Ammon's horn (tissue), 1 donor: Measurements from ENCODE around the gene HDAC8.
"Not testable (repeated sequence)": the region's sequence is repeated elsewhere in the genome, so short reads cannot be mapped to it uniquely, and the experiment has no call there.

ENCODE experiments used
- DNase-seq: peaks from one replicate; pipeline ENCODE4 v3.0.0-alpha.2; 2016; ENCODE audit warnings: low spot score

The HDAC8 gene

DNA sequence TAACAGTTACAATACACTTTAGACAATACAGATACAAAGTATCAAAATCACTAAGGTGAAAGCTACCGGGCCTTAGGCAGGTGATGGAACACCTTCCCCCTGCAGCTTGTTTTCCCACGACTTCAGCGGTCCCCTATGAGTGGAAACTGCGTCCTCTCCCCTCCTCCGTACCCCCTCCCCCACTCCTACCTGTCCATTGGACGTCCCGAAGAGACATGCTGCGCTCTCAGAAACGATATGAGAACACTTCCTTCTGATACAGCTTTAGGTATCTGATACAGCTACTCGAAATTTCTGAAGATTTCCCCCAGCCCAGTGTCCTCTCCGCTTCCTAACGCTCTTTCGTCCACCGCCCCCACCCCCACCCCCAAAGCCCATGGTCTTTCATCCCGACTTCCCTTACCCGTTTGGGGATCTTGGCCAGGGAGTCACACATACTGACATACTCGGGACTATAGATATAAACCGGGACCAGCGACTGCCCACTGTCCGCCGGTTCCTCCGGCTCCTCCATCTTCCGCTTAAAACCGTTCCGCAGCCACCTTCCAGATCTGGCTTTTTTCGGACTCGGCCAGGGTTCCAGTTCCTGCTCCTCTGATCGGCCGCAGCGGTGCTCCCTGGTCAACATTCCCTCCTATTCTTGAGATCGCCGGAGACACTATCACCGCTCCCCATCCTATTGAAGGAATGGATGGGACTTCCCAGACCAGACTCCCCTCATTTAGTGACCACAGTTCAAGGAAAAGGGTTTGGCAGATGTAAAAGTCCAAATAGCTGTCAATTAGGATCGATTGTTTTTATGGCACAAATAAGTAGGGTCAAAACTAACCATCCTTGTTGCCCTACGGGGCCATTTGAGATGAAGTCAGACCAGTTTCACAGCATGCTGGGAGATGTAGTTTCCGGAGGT, at the start of gene HDAC8:
HDAC8 (minus strand) TSS at position 596 of the 910 bp plus-strand sequence; CDS start at position 514, 82 bp downstream.
- DNase-seq = peak; percentile 82

DNA sequence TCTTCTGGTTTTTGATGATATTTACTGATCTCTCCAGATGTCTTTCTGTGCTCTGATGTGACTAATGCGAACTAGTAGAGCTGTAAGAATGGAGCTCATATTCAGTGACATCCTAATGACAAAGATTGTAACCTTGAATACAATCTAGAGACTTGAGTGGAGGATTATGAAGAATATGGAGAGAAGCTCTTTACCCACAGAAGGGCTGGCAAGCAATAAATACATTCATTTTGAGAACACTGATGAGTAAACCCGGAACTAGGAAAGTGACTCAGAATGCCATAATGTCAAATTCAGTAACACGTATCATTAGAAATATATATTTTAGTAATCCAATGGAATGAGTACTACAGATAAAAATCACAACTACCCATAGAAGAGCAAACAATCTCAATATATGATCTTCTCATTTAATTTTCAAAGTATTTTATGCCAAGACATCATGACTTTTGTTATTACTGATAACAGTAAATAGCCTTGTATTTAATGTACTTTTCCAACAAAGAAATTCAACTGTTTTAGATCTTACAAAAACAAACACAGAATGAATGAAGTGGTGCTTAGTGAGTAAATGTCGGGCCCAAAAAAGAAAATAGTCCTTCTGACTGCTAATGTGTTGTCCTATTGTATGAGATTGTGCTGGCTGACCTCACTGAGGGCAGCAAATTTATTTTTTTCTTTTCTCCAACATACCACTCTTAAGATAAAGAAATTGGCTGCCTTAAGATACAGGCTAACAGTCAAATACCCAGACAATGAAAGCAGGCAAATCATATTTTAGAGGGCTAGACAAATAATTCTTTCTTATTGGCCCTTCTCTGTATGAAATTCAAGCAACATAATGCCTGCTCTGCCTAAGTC, 49.2 kb upstream of the HDAC8 start:
- DNase-seq = no peak

DNA sequence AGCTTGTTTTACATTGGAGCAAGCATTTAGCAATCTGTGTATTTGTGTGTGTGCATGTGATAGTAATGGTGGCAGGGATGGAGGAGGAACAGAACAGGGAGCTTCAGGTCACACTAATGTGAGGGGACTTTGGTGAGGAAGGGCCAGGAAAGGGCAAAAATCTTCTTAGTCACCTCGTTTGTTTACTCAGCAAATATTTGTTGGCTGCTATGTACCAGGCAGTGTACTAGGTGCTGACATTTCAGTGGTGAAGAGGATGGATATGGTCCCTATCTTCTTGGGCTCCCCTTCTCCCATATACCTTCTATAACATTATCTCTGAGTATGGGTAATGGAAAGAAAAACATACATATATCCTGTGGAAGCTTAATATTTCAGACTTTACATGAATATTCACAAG, 48.5 kb upstream of the HDAC8 start:
- no peak for DNase-seq

GRCh38 chrX:72620550-72621145, 48.0 kb upstream of the HDAC8 start:
- DNase-seq = no peak

- no peak for DNase-seq
Observed at GRCh38 chrX:72609313-72609712, 36.7 kb upstream of the HDAC8 start.

DNA sequence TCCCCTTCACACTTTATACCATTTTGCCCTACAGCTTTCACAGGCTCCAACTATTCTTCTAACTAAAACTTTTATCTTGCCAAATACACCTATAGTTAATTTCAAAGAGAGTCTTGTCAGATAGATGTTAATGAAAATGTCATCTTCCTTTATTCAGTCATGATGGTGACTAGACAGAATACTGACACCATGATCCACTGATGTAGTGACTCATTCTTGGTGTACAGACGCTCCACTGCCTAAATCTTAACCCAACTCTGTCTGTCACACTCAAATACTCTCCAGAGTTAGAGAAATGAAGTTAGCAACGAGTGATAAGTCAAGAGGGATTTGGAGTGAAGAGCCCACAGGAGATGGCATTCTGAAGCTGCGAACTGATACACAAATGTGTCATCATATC, 32.1 kb upstream of the HDAC8 start:
- DNase-seq = no peak

- no peak for DNase-seq
Observed at GRCh38 chrX:72604112-72604511, 31.5 kb upstream of the HDAC8 start.

GRCh38 chrX:72591038-72591437, 18.4 kb upstream of the HDAC8 start:
- not testable (repeated sequence) for DNase-seq

GRCh38 chrX:72584163-72584562, 11.5 kb upstream of the HDAC8 start:
- no peak for DNase-seq

- no peak for DNase-seq
Observed at GRCh38 chrX:72576141-72576894, 3.7 kb upstream of the HDAC8 start.

DNA sequence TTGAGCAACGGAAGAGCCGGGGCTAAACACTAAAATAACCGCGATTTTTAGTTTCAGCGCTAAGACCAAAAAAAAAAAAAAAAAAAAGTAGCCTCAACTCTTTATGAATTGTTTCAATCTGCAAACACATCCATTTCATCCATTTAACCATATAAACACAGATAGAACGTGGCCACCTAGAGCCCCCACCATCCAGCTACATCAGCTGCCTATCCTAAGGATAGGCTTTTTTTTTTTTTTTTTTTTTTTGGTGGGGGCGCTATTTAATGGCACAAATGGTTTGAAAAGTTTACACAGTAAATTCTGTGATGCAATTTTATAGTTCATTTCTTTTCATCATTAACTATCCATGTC, 492 bp upstream of the HDAC8 start:
- DNase-seq = no peak

GRCh38 chrX:72569786-72570185, 2.9 kb downstream of the HDAC8 start:
- no peak for DNase-seq

GRCh38 chrX:72568406-72569092, 4.1 kb downstream of the HDAC8 start:
- DNase-seq = no peak

- DNase-seq = no peak
Observed at GRCh38 chrX:72566448-72566847, 6.2 kb downstream of the HDAC8 start.

DNA sequence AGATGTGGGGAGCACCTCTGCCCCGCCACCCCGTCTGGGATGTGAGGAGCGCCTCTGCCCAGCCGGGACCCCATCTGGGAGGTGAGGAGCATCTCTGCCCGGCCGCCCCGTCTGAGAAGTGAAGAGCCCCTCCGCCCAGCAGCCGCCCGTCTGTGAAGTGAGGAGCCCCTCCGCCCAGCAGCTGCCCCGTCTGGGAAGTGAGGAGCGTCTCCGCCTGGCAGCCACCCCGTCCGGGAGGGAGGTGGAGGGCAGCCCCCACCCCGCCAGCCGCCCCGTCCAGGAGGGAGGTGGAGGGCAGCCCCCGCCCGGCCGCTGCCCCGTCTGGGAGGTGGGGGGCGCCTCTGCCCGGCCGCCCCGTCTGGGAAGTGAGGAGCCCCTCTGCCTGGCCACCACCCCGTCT, 13.0 kb downstream of the HDAC8 start:
- not testable (repeated sequence) for DNase-seq

DNA sequence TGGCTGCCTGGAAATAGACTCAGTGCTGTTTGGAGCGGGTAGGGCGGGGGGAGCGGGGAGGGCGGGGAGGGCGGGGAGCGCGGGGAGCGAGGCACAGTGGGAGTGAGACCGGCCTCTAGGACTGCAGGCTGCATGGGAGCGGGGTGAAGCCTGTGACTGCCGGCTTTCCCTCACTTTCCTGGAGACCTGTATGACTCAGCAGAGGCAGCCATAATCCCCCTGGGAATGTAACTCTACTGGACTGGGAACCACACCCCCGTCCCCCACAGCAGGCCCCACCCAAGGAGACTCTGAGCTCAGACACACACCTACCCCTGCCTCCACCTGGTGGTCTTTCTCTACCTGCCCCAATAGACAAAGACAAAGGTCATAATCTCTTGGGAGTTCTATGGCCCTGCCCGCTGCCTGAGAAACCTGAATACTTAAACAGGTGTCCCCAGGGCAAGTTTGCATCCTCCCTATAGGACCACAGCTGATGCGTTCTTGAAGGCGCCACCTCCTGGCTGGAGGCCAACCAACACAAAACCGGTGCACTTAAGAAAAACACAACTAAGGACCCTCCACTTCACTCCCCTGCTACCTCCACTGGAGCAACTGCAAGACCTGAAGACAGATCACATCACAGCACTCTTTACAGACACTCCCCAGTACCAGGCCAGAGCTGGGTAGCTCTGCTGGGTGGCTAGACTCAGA, 18.0 kb downstream of the HDAC8 start:
- no peak for DNase-seq

DNA sequence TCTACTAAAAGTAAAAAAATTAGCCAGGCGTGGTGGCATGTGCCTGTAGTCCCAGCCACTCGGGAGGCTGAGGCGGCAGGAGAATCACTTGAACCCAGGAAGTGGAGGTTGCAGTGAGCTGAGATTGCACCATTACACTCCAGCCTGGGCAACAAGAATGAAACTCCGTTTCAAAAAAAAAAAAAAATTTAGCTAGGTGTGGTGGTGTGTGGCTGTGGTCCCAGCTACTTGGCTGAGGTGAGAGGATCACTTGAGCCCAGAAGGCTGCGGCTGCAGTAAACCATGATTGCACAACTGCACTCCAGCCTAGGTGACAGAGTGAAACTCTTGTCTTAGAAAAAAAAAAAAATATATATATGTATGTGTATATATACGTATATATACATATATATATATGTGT, 20.2 kb downstream of the HDAC8 start:
- DNase-seq = not testable (repeated sequence)

DNA sequence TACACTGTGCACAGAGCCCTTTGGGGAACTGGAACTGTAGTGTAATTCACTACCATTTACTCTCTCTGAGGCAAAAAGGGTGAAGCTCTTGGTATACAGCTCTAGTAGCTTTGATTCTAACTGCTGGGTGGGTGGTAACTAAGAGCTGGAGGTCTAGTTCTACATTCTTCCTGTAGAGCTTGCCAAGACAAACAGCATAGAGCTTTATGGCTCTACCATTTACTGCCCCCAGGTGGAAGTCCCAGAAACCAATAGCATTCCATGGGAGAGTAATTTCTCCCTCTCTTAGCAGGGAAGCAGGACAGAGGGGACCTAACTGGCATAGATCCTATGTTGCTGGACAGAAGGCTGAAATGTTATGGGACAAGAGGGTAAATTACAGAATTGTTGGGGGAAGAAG, 26.7 kb downstream of the HDAC8 start:
- no peak for DNase-seq

GRCh38 chrX:72540318-72540717, 32.3 kb downstream of the HDAC8 start:
- peak; percentile 9 for DNase-seq

DNA sequence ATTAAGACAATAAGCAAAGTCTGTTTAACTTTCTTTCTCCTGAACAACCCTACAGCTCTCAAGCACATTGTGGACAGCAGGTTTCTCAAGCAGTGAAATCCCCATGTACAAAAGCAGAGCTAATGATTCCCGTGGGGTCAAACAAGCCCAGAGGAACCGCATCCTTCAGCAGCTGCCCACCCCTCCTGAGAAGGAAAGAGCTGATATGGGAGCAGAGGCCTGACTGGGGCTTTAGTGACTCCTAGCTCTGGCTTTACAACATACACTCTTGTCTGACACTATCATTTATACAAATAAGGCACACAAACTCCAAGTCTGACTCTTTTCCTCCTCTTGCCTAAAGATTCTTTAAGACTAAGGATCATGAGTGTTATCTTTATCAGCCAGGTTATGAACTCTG, 32.8 kb downstream of the HDAC8 start:
- DNase-seq = no peak

DNA sequence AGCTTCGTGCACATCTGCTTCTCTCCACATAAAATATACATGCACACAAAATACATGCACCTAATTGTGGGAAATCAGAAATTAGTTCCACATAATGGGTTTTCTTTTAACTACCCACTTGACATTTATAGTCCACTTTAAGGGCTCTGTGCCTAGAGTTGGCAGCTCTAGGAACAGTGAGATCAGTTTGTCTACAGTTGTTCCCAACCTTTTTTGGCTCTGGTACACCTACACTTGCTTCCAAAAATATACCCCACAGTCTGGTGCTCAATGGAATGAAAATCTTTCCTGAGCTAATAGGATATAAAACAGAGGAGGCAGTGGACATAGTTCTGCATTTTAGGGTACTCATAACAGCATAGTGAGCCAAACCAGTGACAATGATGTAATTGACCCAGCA, 36.1 kb downstream of the HDAC8 start:
- DNase-seq = peak; percentile 21
